ENCODE measurements around the gene TMEM98. TPM values are rescaled to one million over a fixed set of nuclear protein-coding genes. Genes with fewer than 3 reads are reported as not detected.

TMEM98 gene
- total RNA-seq, 1 experiment from 2014 or later = 67.6 TPM

- no peak overlapping the region for H3K4me3 ChIP-seq (ENCODE audit: low read depth, low read length, poor library complexity, severe bottlenecking)
- CTCF ChIA-PET = no interaction called here
- no peak overlapping the region for H3K27ac ChIP-seq (ENCODE audit: low read depth, low read length, poor library complexity, severe bottlenecking)
- no TSS peak for BruUV-seq (replicated peaks)
- H3K4me1 ChIP-seq (ENCODE audit: insufficient read depth, low read length, poor library complexity, severe bottlenecking) = no peaks in the 10 kb centered on the region
- H3K9me3 ChIP-seq (ENCODE audit: low read depth, low read length, poor library complexity, severe bottlenecking) = no peaks in the 10 kb centered on the region
- intact Hi-C loops (cut with micrococcal nuclease; ENCODE audit: unreplicated experiment) = no loop called here
- no peaks in the 10 kb centered on the region for H3K36me3 ChIP-seq (ENCODE audit: insufficient read depth, low read length, poor library complexity, severe bottlenecking)
- TF ChIP-seq, protein P1, sequence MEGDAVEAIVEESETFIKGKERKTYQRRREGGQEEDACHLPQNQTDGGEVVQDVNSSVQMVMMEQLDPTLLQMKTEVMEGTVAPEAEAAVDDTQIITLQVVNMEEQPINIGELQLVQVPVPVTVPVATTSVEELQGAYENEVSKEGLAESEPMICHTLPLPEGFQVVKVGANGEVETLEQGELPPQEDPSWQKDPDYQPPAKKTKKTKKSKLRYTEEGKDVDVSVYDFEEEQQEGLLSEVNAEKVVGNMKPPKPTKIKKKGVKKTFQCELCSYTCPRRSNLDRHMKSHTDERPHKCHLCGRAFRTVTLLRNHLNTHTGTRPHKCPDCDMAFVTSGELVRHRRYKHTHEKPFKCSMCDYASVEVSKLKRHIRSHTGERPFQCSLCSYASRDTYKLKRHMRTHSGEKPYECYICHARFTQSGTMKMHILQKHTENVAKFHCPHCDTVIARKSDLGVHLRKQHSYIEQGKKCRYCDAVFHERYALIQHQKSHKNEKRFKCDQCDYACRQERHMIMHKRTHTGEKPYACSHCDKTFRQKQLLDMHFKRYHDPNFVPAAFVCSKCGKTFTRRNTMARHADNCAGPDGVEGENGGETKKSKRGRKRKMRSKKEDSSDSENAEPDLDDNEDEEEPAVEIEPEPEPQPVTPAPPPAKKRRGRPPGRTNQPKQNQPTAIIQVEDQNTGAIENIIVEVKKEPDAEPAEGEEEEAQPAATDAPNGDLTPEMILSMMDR (conservative IDR thresholded peaks at IDR 0.05; ENCODE audit: low read depth, low read length) = no peak
- TF ChIP-seq EZH2 (IDR thresholded peaks at IDR 0.05; ENCODE audit: borderline replicate concordance, low read depth, low read length, poor library complexity, severe bottlenecking) = no peak
- no peak for DNase-seq (ENCODE audit: low spot score)
- POLR2A ChIA-PET (ENCODE audit: low non-redundant PET) = no interaction called here
- H3K27me3 ChIP-seq (replicated peaks; ENCODE audit: insufficient read depth, low read depth, low read length, poor library complexity) = no peaks in the 10 kb centered on the region
These were observed 26.5 kb downstream of the TMEM98 start for GRCh38 chr17:32954477-32954876.

- POLR2A ChIA-PET (ENCODE audit: low non-redundant PET) = no interaction called here
- TF ChIP-seq, protein P1 (conservative IDR thresholded peaks at IDR 0.05; ENCODE audit: low read depth, low read length) = no peak
- TF ChIP-seq EZH2 (IDR thresholded peaks at IDR 0.05; ENCODE audit: borderline replicate concordance, low read depth, low read length, poor library complexity, severe bottlenecking) = no peak
- no peak for DNase-seq (ENCODE audit: low spot score)
- no peaks in the 10 kb centered on the region for H3K9me3 ChIP-seq (ENCODE audit: low read depth, low read length, poor library complexity, severe bottlenecking)
- intact Hi-C loops (cut with micrococcal nuclease; ENCODE audit: unreplicated experiment) = no loop called here
- no peaks in the 10 kb centered on the region for H3K4me1 ChIP-seq (ENCODE audit: insufficient read depth, low read length, poor library complexity, severe bottlenecking)
- H3K27ac ChIP-seq (ENCODE audit: low read depth, low read length, poor library complexity, severe bottlenecking) = no peak overlapping the region
- no peaks in the 10 kb centered on the region for H3K27me3 ChIP-seq (replicated peaks; ENCODE audit: insufficient read depth, low read depth, low read length, poor library complexity)
- CTCF ChIA-PET = no interaction called here
- H3K36me3 ChIP-seq (ENCODE audit: insufficient read depth, low read length, poor library complexity, severe bottlenecking) = no peaks in the 10 kb centered on the region
- no TSS peak for BruUV-seq (replicated peaks)
- H3K4me3 ChIP-seq (ENCODE audit: low read depth, low read length, poor library complexity, severe bottlenecking) = no peak overlapping the region
These were observed 27.2 kb downstream of the TMEM98 start for GRCh38 chr17:32955155-32955554.

DNA sequence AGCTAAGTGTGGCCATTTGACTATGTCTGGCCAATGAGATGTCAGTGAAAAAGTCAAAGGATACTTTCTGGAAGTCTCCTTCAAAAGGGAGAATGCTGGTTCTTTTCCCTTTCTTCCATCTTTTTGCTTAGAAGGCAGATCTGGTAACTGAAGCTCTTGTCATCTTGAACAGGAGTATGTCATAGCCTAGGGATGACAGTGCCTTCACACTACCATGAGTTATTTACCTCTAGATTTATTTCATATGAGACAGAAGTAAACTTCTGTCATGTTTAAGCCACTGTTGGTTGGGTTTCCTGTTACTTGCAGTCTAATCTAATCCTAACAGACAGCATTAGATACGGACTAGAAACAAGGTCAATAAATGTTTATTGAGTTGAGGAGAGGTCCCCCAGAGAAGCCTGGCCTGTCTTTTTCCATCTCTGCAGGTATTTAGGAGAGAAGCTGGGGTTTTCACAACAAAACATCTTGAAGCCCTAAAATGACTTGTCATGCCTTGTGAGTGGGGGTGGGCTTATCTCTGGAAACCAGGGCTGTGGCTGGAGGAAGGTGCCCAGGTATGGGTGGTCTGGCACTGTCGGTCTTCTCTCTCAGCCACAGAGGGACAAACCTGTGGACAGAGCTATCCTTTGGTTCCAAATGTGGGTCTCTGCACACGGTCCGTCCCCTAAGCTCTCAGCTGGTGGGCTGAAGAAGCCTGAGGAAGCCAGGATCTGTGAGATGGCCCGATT lies 28.5 kb downstream of the TMEM98 start:
- Histone ChIP-seq H3K27ac (ENCODE audit: low read depth, low read length, poor library complexity, severe bottlenecking) (no peak overlapping the region), H3K36me3 (ENCODE audit: insufficient read depth, low read length, poor library complexity, severe bottlenecking) (no peaks in the 10 kb centered on the region), H3K27me3 (replicated peaks; ENCODE audit: insufficient read depth, low read depth, low read length, poor library complexity) (no peaks in the 10 kb centered on the region), H3K4me1 (ENCODE audit: insufficient read depth, low read length, poor library complexity, severe bottlenecking) (no peaks in the 10 kb centered on the region), H3K9me3 (ENCODE audit: low read depth, low read length, poor library complexity, severe bottlenecking) (no peaks in the 10 kb centered on the region), H3K4me3 (ENCODE audit: low read depth, low read length, poor library complexity, severe bottlenecking) (no peak overlapping the region)
- ChIA-PET CTCF (no interaction called here), POLR2A (ENCODE audit: low non-redundant PET) (no interaction called here)
- intact Hi-C loops (cut with micrococcal nuclease; ENCODE audit: unreplicated experiment) = no loop called here
- TF ChIP-seq, protein P1 (conservative IDR thresholded peaks at IDR 0.05; ENCODE audit: low read depth, low read length) = no peak
- TF ChIP-seq EZH2 (IDR thresholded peaks at IDR 0.05; ENCODE audit: borderline replicate concordance, low read depth, low read length, poor library complexity, severe bottlenecking) = no peak
- no peak for DNase-seq (ENCODE audit: low spot score)
- BruUV-seq (replicated peaks) = no TSS peak
